Measurements from ENCODE around the gene KANK2.
A peak's percentile ranks its signal among the peaks of the same experiment; 100 is the strongest.
"Not testable (repeated sequence)": the region's sequence is repeated elsewhere in the genome, so short reads cannot be mapped to it uniquely, and the experiment has no call there.

Gene KANK2

GRCh38 chr19:11175920-11176319 is 21.4 kb downstream of the KANK2 start:
- no peak for DNase-seq
- intact Hi-C loops (cut with DNase I), result no loop called here

DNA sequence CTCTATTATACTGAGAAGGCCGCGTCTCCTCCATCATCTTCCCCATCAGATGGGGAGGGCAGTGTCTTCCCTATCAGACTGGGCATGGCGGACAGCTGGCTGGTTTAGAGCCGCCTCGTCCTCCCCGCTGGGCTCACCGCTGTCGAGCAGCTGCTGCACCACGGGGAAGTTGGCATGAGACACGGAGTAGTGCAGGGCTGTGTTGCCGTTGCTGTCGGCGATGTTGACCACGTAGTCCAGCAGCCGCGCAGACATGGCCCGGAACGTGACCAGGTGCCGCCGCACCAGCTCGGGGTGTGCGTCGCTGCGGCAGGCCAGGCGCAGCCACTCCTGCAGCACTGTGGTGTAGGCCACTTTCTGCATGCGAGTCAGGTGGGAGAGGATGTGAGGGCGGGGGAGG is 23.0 kb downstream of the KANK2 start:
- intact Hi-C loops (cut with DNase I), result no loop called here
- DNase-seq, result no peak

DNA sequence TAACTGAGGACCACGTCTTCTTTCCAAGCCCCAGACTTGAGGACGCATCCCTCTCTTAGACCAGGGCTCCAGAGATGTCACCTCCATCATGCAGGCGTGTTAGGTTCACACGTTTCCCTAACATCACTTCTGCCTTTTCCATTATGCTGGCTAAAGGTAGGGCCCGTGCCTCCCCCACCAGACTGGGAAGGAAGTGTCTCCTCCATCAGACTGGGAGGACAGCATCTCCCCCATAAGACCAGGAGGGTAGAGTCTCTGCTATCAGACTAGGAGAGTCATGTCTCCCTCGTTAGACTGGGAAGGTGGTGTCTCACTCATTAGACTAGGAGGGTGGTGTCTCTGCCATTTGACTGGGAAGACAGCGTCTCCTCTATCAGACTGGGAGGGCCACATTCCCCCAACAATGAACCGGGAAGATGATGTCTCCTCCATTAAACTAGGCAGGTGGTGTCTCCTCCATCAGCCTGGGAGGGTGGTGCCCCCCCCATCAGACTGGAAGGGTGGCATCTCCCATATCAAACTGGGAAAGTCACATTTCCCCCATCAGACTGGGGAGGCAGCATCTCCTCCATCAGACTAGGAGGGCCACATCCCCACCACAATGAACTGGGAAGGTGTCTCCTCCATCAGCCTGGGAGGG is 23.7 kb downstream of the KANK2 start:
- intact Hi-C loops (cut with DNase I), result no loop called here
- no peak for DNase-seq

GRCh38 chr19:11172576-11172975 is 24.8 kb downstream of the KANK2 start:
- no peak for DNase-seq
- intact Hi-C loops (cut with DNase I), result no loop called here

DNA sequence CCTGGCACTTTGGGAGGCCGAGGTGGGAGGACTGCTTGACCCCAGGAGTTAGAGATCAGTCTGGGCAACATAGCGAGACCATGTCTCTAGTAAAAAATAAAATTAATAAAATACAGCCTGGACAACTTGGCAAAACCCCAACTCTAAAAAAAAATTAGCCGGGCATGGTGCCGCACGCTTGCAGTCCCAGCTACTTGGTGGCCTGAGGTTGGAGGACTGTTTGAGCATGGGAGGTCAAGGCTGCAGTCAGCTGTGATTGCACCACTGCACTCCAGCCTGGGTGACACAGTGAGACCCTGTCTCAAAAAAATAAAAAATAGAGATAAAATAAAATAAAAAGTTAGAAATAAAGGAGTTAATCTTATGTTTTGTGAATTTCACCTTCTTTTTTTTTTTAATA is 26.2 kb downstream of the KANK2 start:
- DNase-seq, result no peak
- intact Hi-C loops (cut with DNase I), result no loop called here

DNA sequence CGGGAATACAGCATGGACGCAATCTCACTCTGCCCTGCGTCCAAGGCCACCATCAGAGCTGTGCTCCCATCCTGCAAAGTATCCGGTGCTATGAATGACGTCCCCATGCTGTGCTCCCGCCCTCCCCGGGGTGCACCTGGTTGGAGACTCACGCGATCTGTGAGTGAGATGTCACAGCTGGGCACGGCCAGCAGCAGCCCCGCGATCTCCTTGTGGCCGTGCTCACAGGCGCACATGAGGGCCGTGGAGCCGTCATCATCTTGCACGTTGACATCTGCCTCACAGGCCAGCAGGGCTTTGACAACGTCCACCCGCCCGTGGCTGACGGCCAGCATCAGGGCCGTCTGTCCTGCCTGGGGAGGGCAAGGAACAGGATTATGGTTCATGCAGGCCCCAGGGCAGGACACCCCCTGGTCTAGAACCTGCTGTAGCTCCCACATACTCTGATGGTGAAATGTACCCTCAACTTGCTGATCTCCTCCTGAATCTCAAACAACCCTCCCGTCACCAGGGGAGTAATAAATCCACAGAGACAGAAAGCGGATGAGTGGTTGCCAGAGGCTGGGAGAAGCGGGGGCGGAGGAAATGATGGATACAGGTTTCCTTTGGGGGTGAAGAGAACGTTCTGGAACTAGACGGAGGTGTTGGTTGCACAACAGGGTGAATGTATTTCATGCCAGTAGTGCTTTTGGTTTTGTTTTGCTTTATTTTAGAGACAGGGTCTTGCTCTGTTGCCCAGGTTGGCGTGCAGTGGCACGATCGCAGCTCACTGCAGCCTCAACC is 27.3 kb downstream of the KANK2 start:
- intact Hi-C loops (cut with DNase I), result no loop called here
- DNase-seq, result no peak

- no peak for DNase-seq
These were observed 28.8 kb downstream of the KANK2 start for GRCh38 chr19:11168568-11168967.

DNA sequence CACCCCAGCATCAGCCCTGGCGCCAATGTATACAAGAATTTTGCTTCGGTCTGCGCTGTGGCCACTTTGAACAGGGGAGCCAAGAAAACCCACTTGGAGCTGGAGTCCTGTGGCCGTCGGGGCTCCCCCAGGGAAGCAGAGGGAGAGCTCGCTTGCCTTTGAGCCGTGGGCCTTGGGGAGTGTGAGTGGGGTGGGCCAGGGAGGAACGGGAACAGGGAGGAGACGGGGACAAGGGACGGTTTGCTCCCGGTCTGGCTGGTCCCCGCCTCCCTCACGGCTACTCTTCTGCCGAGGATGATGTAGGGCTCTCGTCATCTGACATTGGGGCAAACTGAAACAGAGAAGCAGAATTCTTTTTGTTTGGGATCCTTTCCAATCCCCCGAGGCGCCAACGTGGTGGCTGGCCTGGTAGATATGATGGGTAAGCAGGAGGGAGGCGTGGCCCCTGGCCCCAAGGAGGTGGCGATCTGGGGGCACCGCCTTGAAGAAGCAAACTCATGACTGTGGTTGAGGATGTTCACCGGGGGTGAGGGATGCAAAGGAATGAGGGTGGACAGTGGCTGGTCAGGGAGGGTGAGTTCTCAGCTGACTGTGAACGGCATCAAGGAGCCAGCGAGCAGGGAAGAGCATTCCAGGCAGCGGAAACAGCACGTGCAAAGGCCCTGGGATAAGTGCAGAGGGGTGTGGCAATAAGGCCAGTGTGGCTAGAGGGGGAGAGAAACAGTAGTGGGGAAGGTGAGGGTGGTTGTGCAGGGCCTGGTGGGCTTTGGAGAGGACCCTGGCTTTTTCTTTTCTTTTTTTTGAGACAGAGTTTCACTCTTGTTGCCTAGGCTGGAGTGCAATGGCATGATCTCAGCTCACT is 30.8 kb downstream of the KANK2 start:
- intact Hi-C loops (cut with DNase I), result no loop called here
- DNase-seq, result no peak

More at GRCh38 chr19:11168568-11168967, 28.8 kb downstream of the KANK2 start:
- intact Hi-C loops (cut with DNase I), result no loop called here

DNA sequence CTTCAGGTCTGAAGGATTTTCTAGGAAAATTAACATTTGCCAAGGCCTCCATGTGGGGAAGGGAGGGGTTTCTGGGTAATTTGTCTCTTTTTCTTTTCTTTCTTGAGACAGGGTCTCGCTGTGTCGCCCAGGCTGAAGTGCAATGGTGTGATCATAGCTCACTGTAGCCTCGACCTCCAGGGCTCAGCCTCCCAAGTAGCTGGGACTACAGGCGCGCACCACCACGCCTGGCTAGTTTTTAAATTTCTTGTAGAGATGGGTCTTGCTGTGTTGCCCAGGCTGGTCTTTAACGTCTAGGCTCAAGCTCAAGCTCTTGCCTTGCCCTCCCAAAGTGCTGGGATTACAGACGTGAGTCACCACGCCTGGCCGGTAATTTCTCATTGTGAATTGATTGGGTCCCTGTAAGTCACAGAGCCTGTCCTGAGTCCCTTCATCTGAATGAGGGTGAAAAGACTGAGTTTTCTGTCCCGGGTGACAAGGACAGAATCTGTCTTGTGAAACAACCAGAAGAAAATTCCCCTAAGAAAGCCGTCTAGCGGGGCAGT is 31.8 kb downstream of the KANK2 start:
- intact Hi-C loops (cut with DNase I), result no loop called here
- no peak for DNase-seq

- peak in 8 of 10 donors; percentile 23 to 92 (median 54) for DNase-seq
- intact Hi-C loops (cut with DNase I), result no loop called here
These were observed 32.4 kb downstream of the KANK2 start for GRCh38 chr19:11164879-11165406.

- no peak for DNase-seq
- intact Hi-C loops (cut with DNase I), result no loop called here
These were observed 33.0 kb downstream of the KANK2 start for GRCh38 chr19:11164296-11164695.

- intact Hi-C loops (cut with DNase I), result not testable (repeated sequence)
These were observed 36.9 kb downstream of the KANK2 start for GRCh38 chr19:11160440-11160768.

GRCh38 chr19:11159598-11160439 is 37.5 kb downstream of the KANK2 start:
- no peak for DNase-seq
- intact Hi-C loops (cut with DNase I), result no loop called here

More at GRCh38 chr19:11160440-11160768, 36.9 kb downstream of the KANK2 start:
- DNase-seq, result not testable (repeated sequence)

GRCh38 chr19:11155373-11156120 is 41.8 kb downstream of the KANK2 start, which contains the start of gene SPC24:
TSS of gene SPC24 (minus strand) at chr19:11155782. CDS start at chr19:11155776, 6 bp downstream.
- intact Hi-C loops (cut with DNase I), result no loop called here
- peak; percentile 96 to 100 (median 98) for DNase-seq

GRCh38 chr19:11154683-11155047 is 42.7 kb downstream of the KANK2 start:
- intact Hi-C loops (cut with DNase I), result no loop called here
- DNase-seq, result no peak

- intact Hi-C loops (cut with DNase I), result no loop called here
- no peak for DNase-seq
These were observed 44.9 kb downstream of the KANK2 start for GRCh38 chr19:11152318-11153062.

DNA sequence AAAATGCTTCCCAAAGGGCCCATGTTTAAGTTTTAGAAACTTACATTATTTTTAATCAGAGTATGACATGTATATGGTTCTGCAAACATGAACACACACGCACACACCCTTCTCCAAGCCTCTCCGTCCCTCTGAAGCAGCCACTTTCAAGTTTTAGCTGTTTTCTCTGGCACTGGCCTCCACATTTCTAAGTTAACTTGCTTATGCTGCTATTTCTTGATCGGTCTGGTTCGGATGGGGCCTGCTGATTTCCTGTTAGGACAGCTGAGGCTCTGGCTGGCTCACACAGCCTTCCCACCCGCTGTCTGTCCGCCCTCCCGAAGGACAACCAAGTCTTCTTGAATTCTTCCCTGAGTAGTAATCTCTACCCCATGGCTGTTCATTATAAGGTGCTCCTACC is 46.2 kb downstream of the KANK2 start:
- intact Hi-C loops (cut with DNase I), result no loop called here
- DNase-seq, result no peak

- intact Hi-C loops (cut with DNase I), result no loop called here
- no peak for DNase-seq
These were observed 49.3 kb downstream of the KANK2 start for GRCh38 chr19:11148001-11148400.

Data from posterior cingulate gyrus (tissue), 11 donors.